GM15510 (cell line): ENCODE results near the gene H2AZ1.

ENCODE experiments used
- POLR2A ChIP-seq: IDR thresholded peaks from 3 replicates; pipeline ENCODE4 v1.6.1; 2011; ENCODE audit warnings: borderline replicate concordance; ENCODE audit not compliant: insufficient read length; ENCODE audit errors: extremely low read depth

H2AZ1 gene

DNA sequence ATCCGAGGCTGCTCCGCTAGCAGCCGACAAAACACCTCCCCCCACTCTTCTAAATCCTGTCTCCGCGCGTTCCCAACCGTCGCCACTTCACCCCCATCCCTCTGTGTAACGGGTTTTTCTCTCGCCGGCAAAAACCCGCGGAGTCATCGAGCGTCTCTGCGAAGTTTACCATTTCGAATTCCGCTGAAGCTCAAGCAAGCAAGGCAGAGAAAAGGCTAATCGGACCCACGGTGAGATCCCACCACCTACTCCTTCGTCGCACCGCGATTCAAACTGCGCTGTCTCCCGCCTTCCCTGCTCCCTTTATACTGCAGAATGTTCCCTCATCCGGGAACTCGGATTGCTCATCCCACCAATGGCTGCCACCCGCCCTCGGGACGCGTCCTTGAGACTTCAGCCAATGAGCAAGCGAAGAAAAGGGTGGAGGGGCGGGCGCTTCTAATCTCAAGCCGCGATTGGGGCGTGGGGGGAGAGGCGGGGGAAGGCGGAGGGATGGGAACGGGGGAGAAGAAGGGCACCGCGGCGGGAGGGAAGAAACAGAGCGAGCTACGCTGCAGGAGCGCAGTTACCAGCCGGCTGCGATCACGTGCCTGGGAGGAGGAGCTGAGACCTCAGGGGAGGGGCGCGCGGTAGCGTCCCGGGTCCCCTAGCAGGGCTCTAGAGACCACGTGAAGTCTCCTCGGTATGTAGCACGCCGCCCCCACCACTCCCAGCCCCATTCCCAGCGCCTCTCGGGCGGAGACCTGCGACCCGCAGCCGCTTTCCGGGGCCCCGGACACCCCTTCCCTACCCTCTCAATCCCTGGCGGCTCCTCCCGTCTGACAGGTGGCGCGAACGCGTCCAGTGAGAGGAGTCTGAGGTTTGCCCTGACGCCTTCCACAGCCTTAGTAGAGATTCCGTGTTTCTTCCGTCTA lies at the start of gene H2AZ1:
H2AZ1 (minus strand) TSS at position 277 of the 914 bp plus-strand sequence; CDS start at position 172, 105 bp downstream.
- TF ChIP-seq POLR2A, result peak; percentile 98

DNA sequence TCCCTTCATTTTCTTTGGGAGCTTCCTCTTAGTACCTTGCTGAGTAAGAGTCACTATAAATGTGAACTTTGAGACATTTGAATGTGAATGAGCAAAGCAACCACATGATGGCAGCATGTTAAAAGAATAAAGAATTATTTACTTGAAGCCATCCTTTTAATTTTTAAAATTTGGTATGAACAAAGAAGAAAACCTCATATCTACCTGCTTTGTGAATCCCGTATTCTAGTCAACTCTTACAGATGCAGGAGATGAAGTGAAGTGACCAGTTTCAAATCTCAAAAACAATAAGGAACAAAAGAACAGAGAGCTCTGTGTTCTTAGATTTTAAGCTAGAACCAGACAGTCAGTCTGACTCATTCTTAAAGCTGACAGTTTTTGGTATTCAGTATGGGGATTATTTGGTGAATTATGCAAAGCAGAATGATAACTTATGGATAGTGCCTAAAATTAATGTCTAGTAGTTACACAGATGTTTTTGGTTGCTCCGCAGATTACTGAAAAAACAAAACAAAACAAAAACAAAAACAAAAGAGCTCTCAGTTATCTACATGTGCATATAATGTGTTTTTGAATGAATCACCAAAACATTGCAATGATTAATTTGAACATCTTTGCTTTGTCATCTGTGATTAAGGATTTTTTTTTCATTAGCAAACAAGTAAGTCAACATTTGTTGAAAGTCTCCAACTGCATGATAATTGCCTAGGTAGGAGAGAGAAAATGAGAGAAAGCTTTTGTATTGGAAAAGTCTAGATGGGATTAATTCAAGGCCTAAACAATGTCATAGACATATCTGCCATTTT lies 48.2 kb upstream of the H2AZ1 start:
- TF ChIP-seq POLR2A, result no peak

- TF ChIP-seq POLR2A, result no peak
These were observed 41.7 kb upstream of the H2AZ1 start for GRCh38 chr4:99991741-99992140.

DNA sequence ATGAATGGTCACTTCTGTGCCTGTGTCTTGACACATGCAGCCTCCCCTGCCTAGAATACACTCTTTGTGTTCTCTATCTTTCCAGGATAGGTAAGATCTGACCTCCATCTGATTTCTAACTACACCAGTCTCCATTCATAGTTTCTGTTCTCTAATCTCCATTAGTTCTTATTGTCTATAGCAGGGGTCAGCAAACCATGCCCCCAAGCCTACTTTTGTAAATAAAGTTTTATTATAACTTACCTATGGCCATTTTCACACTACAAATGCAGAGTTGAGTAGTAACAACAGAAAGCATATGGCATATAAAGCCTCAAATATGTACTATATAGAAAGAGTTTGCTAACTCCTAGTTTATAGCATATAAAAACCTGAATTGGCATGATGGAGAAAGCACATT lies 37.6 kb upstream of the H2AZ1 start:
- no peak for TF ChIP-seq POLR2A

GRCh38 chr4:99986792-99987191 lies 36.7 kb upstream of the H2AZ1 start:
- TF ChIP-seq POLR2A, result no peak

GRCh38 chr4:99983289-99983943 lies 33.3 kb upstream of the H2AZ1 start:
- TF ChIP-seq POLR2A, result no peak

DNA sequence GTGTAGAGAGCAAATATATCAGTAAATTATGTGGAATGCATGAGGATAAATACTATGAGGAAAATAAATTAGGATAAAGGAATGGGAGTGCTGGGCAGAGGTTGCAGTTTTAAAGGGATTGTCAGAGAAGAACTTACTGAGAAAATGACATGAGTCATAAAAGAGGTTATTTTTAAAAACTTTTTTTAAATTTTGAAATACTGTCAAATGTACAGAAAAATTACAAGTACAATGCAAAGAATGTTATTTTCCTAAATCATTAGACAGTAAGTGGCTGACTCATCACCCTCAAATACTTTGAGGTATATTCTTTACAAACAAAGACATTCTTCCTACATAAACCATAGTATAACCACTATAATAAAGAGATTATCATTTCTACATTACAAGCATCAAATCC lies 29.8 kb upstream of the H2AZ1 start:
- no peak for TF ChIP-seq POLR2A

DNA sequence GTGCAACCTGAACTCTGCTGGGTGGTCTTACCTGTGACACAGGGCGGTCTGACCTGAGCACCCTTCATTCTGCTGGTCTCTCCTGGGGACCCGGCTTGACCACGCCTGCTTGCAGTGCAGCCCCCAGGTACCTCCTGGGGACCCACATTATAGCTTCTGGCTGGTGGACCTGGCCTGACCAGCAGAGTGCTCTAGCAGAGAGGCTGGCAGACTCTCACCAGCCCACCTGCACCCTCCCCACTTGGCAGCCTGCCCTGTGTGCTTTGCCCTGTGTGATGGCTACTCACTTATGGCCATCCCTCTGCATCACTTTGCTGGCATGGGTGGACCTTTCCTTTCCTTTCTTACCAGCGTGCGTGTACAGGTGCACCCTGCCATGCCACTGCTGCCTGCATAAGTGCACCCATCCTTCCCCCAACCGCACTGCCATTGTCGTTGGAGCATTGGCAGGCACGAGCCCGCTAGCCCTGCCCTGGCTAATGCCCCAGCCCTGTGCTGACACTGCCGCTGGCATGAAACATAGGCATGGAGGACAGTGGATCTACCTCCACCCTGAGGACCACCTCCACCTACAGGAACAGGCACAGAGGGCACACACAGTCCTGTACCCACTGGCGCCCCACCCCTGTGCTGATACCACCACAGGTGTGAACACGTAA lies 21.5 kb upstream of the H2AZ1 start:
- TF ChIP-seq POLR2A, result no peak

DNA sequence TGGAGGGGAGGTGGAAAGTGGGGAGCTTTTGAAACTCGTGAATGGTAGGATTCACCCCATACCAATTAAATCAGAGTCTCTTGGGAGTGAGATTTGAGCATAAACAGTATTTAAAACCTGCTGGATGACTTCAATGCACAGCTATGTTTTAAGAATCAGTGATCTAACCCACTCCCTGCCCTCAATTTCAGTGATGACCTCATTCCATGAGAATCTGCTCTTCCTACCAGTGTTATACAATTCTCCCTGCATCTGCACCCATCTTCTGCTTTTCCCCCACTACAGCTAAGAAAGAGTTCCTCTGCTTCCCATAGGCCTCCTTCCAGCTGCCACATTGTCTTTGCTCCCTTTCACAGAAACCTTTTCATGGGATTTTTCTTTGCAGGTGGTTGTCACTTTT lies 18.3 kb upstream of the H2AZ1 start:
- no peak for TF ChIP-seq POLR2A

DNA sequence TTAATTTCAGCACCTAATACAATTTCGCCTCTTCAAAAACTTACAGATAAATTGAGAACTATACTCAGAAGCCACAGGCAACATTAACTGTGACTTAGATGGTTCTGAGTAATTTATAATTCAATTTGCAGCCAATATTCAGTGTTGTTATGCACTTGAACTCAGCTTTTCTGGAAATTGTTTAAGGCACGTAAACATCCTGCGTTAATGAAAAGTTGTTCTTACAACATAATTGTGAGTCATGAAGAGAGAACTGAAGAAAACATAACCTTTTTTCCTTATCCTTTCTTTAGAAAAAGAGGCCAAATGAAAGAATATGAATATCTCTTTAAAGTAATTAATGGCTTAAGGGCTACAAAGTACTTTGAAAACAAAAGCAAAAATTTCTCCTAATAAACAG lies 16.6 kb upstream of the H2AZ1 start:
- TF ChIP-seq POLR2A, result no peak

GRCh38 chr4:99965674-99966350 lies 15.7 kb upstream of the H2AZ1 start:
- no peak for TF ChIP-seq POLR2A

GRCh38 chr4:99965173-99965572 lies 15.1 kb upstream of the H2AZ1 start:
- TF ChIP-seq POLR2A, result no peak

DNA sequence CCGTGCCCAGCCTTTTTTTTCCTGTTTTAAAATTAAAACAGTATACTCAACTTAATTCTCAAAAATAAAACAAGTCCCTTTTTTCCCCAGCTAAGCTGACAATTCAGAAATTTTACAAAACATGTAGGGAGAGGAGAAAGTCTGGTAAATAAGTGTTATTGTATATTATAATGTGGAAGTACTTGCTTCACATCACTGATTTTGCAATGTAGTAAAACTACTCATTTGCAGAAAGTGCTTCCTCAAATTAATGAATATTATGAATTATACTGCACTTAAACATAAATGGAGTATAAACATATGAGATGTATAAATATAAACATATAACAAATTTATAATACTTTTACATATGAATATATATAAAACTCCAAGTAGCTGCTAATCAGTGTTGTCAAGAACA lies 11.6 kb upstream of the H2AZ1 start:
- TF ChIP-seq POLR2A, result no peak

DNA sequence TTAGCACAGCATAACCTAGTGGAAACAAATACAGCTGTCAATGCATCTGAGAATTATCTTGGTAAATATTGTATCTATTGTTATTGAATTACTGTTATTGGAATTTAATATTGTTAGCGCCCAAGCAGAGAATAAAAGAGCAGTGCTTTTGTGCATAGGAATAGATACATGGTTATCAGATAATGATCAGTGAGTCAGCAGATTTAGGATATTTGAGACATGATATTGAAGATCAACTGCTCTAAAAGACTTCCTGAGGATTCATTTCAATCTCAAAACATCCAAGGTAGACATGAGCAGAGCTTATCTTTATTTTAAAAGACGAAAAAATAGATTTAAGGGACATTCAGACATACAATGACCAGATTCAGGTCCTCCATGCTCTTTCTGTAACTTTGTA lies 10.6 kb upstream of the H2AZ1 start:
- no peak for TF ChIP-seq POLR2A
